HepG2 (cell line): ENCODE data around the gene TBRG1. TPM values are rescaled to one million over a fixed set of nuclear protein-coding genes. Genes with fewer than 3 reads are reported as not detected.
A peak's percentile ranks its signal among the peaks of the same experiment; 100 is the strongest.

Experiments used
- ATAC-seq: fragments of 200-7000 bp; cut with Tn5 transposase; 3 replicates; pipeline ENCODE4 v1.9.1; 2020; ENCODE audit warnings: mild to moderate bottlenecking, moderate library complexity
- BruUV-seq: library from RNA; stranded (reverse); fragments of 400-500 nt; replicated peaks from 2 replicates; lab custom pipeline; 2021; lab: Mats Ljungman, UMichigan
- CTCF ChIA-PET: fragments of 300-600 bp; formaldehyde crosslinking; extraction: SDS; loops from one replicate; lab custom pipeline; 2021; ENCODE audit warnings: low total read pairs, inconsistent platforms, low intra/inter-chr PET ratio; lab: Yijun Ruan, JAX
- POLR2A ChIA-PET: fragments of 350-600 bp; sonication (Branson Sonifier 250); formaldehyde crosslinking; loops from one replicate; lab custom pipeline; 2020; ENCODE audit warnings: antibody characterized with exemption, inconsistent platforms; lab: Yijun Ruan, JAX
- DNase-seq: peaks from one replicate; pipeline ENCODE4 v3.0.0-alpha.2; 2015; ENCODE audit warnings: low spot score
- FAIRE-seq: peaks from 3 replicates; lab custom pipeline; 2011; peaks lifted over from hg19 to GRCh38; lab: Jason Lieb, UNC
- H2AFZ ChIP-seq: one replicate; pipeline ENCODE4 v1.6.1; 2011; ENCODE audit warnings: low read length, inconsistent platforms
- H3K27ac ChIP-seq: fragments of 300-600 bp; 3 replicates; pipeline ENCODE4 v1.8.0; 2011; ENCODE audit warnings: mixed run types, mild to moderate bottlenecking, mixed read lengths, low read length, inconsistent platforms; ENCODE audit not compliant: insufficient read depth; ENCODE audit errors: extremely low read length
- H3K27me3 ChIP-seq, 2 experiments: fragments of 200-600 bp in 1 of 2; 2 replicates in 1 of 2; 3 replicates in 1 of 2; pipeline versions ENCODE4 v1.6.0 to v1.8.0; 2011; ENCODE audit warnings: low read length in 2 of 2, mild to moderate bottlenecking in 2 of 2, moderate library complexity in 2 of 2, inconsistent platforms in 1 of 2; ENCODE audit not compliant: insufficient read depth in 2 of 2, control insufficient read depth in 1 of 2
- H3K36me3 ChIP-seq, 2 experiments: fragments of 200-600 bp in 1 of 2; replicated peaks in 1 of 2; 2 replicates in 1 of 2; 3 replicates in 1 of 2; pipeline versions ENCODE4 v1.5.1 to v1.8.0; 2011; ENCODE audit warnings: low read length in 2 of 2, inconsistent platforms in 1 of 2; ENCODE audit not compliant: insufficient read depth in 2 of 2, control insufficient read depth in 1 of 2
- H3K4me1 ChIP-seq: 2 replicates; pipeline ENCODE4 v1.5.1; 2012; ENCODE audit warnings: low read length, inconsistent platforms; ENCODE audit not compliant: insufficient read depth
- H3K4me2 ChIP-seq: 2 replicates; pipeline ENCODE4 v1.6.0; 2011; ENCODE audit warnings: low read depth, low read length, inconsistent platforms
- H3K4me3 ChIP-seq, 3 experiments: fragments of 200-600 bp in 1 of 3; sonication (generic), shearing (Covaris generic) in 1 of 3; replicated peaks in 1 of 3; 2 replicates each; pipeline ENCODE4 v1.5.1; 2011 to 2016; ENCODE audit warnings: low read length in 3 of 3, inconsistent platforms in 2 of 3, low read depth in 2 of 3, mild to moderate bottlenecking in 2 of 3, control low read depth in 1 of 3, mixed read lengths in 1 of 3; ENCODE audit not compliant: insufficient read depth in 1 of 3
- H3K79me2 ChIP-seq: one replicate; pipeline ENCODE4 v1.6.1; 2011; ENCODE audit warnings: low read length, inconsistent platforms; ENCODE audit not compliant: insufficient read depth
- H3K9ac ChIP-seq: 2 replicates; pipeline ENCODE4 v1.6.0; 2011; ENCODE audit warnings: mild to moderate bottlenecking, low read depth, low read length, inconsistent platforms; ENCODE audit not compliant: insufficient read depth
- H3K9me3 ChIP-seq: 2 replicates; pipeline ENCODE4 v1.5.1; 2012; ENCODE audit warnings: mild to moderate bottlenecking, low read length
- H4K20me1 ChIP-seq: 2 replicates; pipeline ENCODE4 v1.6.0; 2011; ENCODE audit warnings: inconsistent platforms, mild to moderate bottlenecking, low read length, moderate library complexity; ENCODE audit not compliant: insufficient read depth
- HNRNPL ChIP-seq: fragments of 200-400 bp; formaldehyde crosslinking; IDR thresholded peaks from 2 replicates; pipeline ENCODE4 v1.6.1; 2017; ENCODE audit warnings: mild to moderate bottlenecking, low read depth, low read length
- LCORL ChIP-seq, 2 experiments: fragments of 450-650 bp in 1 of 2; sonication (generic) in 1 of 2; formaldehyde crosslinking in 1 of 2; IDR thresholded peaks; 2 replicates each; pipeline versions ENCODE4 v1.5.0 to v1.6.1; 2017 to 2020; ENCODE audit warnings: antibody characterized with exemption in 1 of 2, missing genetic modification reagents in 1 of 2
- POLR2AphosphoS2 ChIP-seq: IDR thresholded peaks from 2 replicates; pipeline ENCODE4 v1.6.1; 2011; ENCODE audit warnings: low read depth, low read length, improper control_type of control experiment
- ZNF331 ChIP-seq: sonication (generic); formaldehyde crosslinking; IDR thresholded peaks from 2 replicates; pipeline ENCODE4 v1.4.0; 2020; ENCODE audit warnings: missing genetic modification reagents
- ZNF746 ChIP-seq: sonication (generic); formaldehyde crosslinking; IDR thresholded peaks from 2 replicates; pipeline ENCODE4 v1.8.0; 2022; ENCODE audit warnings: mild to moderate bottlenecking, missing genetic modification reagents
- in situ Hi-C: cut with HindIII; loops from 2 replicates; pipeline ENCODE4 v1.10.0; 2017; ENCODE audit warnings: low pct_unique_long_range_greater_than_20kb; ENCODE audit not compliant: extremely low pct_ligation_motif_present
- intact Hi-C: fragments of 100-400 bp; cut with micrococcal nuclease; formaldehyde crosslinking; loops from one replicate; pipeline ENCODE4 v1.10.0; 2022; ENCODE audit not compliant: unreplicated experiment
- polyA plus RNA-seq, 8 experiments: library from polyadenylated mRNA; depleted of rRNA in 3 of 8; stranded (reverse) in 7 of 8; unstranded in 1 of 8; fragments of >200 nt; fragmentation: Illumina TruSeq in 4 of 8; extraction: Trizol in 4 of 8; gene quantifications; 2 replicates each; pipeline versions ENCODE4 v1.2.1 to v1.2.3, GENCODE V29; 2011 to 2016; ENCODE audit warnings: low read depth in 4 of 8, missing spikeins in 1 of 8, mixed read lengths in 1 of 8; ENCODE audit not compliant: insufficient read depth in 1 of 8
- total RNA-seq, 5 experiments: library from RNA; depleted of rRNA; stranded (reverse); fragments of >200 nt; fragmentation: Illumina TruSeq; extraction: Trizol; gene quantifications; 2 replicates each; pipeline ENCODE4 v1.2.3, GENCODE V29; 2016; ENCODE audit warnings: low read depth in 1 of 5
- TF ChIP-seq, protein P1 (sequence below): sonication (generic); formaldehyde crosslinking; IDR thresholded peaks from 2 replicates; pipeline ENCODE4 v1.9.0; 2022; ENCODE audit warnings: low read depth, missing genetic modification reagents
- TF ChIP-seq, protein P2 (sequence below): sonication (generic); formaldehyde crosslinking; IDR thresholded peaks from 2 replicates; pipeline ENCODE4 v1.8.1; 2023; ENCODE audit warnings: mild to moderate bottlenecking, moderate library complexity, missing genetic modification reagents

TBRG1 gene
- total and polyA plus RNA-seq, 2 of the 13 experiments (the other 11 are each of a cell fraction or from before 2014, with no cell fraction given), result 21.7 to 25.6 TPM

DNA sequence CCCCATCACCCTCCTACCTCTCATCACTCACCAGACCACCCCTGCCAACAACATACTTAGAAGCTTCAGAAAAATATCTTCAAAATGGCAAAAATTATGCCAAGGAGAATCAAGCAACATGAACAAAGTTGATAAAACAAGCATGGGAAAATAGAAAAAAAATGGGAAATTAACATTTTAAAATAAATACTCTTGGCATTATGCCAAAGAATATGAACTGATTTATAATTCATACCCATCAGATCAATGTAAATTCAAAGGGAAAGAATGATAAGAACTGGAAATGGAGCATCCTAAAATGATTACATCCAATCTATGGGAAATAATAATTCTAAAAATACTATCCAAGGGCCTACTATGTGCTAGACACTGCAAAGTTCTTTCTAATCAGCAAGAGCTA, 38.9 kb downstream of the TBRG1 start:
- FAIRE-seq, result no peak
- BruUV-seq, result no TSS peak
- no peaks in the 10 kb centered on the region for H3K4me1 ChIP-seq
- TF ChIP-seq, protein P1, sequence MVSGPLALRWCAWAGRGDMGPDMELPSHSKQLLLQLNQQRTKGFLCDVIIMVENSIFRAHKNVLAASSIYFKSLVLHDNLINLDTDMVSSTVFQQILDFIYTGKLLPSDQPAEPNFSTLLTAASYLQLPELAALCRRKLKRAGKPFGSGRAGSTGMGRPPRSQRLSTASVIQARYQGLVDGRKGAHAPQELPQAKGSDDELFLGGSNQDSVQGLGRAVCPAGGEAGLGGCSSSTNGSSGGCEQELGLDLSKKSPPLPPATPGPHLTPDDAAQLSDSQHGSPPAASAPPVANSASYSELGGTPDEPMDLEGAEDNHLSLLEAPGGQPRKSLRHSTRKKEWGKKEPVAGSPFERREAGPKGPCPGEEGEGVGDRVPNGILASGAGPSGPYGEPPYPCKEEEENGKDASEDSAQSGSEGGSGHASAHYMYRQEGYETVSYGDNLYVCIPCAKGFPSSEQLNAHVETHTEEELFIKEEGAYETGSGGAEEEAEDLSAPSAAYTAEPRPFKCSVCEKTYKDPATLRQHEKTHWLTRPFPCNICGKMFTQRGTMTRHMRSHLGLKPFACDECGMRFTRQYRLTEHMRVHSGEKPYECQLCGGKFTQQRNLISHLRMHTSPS (CRISPR knock-in tag), result no peak
- TF ChIP-seq ZNF331 (CRISPR knock-in tag) (no peak), ZNF746 (no peak), POLR2AphosphoS2 (no peak), HNRNPL (no peak), LCORL (IDR thresholded peaks at IDR 0.05) (peak; percentile 92), LCORL (CRISPR knock-in tag; IDR thresholded peaks at IDR 0.05) (no peak)
- TF ChIP-seq, protein P2, sequence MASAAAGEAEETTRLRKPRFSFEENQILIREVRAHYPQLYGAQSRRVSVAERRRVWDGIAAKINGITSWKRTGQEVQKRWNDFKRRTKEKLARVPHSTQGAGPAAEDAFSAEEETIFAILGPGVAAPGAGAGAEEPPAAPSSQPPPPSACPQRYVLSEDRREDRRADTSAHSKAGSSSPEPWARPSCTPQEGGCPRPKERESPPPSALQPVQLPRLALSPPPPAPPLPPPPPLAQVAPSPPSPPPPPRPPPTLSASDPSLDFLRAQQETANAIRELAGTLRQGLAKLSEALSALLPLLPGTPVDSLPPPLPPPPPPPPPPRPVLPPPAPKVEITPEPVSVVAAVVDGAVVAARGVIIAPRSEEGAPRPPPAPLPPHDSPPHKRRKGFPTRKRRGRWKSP (CRISPR knock-in tag), result no peak
- TF ChIP-seq, all 625 proteins: peak for 1
- H3K27me3 ChIP-seq, result no peaks in the 10 kb centered on the region
- no peaks in the 10 kb centered on the region for H4K20me1 ChIP-seq
- no peak overlapping the region for H3K9ac ChIP-seq
- POLR2A ChIA-PET, result no interaction called here
- DNase-seq (no peak), ATAC-seq (no peak)
- no peak overlapping the region for H2AFZ ChIP-seq
- H3K4me2 ChIP-seq, result no peak overlapping the region
- intact Hi-C loops (no loop called here), in situ Hi-C loops (no loop called here)
- H3K79me2 ChIP-seq, result no peaks in the 10 kb centered on the region
- CTCF ChIA-PET, result no interaction called here
- H3K9me3 ChIP-seq, result no peaks in the 10 kb centered on the region
- H3K27ac ChIP-seq, result no peak overlapping the region
- no peaks in the 10 kb centered on the region for H3K36me3 ChIP-seq
- no peak overlapping the region for H3K4me3 ChIP-seq
